T-helper 2 cell treated with Interferon-gamma antibody and Interleukin-4, amounts not matched to agents 5 μg/mL and 100 μg/mL, for 36 hours (primary cell): Measurements from ENCODE around the gene SBF2.

Experiments used
- DNase-seq: peaks from one replicate; pipeline ENCODE4 v3.0.0; 2021; ENCODE audit warnings: low spot score
- H3K27ac Mint-ChIP-seq: one replicate; pipeline ENCODE4 v1.8.0; 2021; ENCODE audit warnings: mild to moderate bottlenecking, mixed read lengths
- H3K27me3 Mint-ChIP-seq: one replicate; pipeline ENCODE4 v1.8.0; 2021; ENCODE audit warnings: low read depth, mixed read lengths
- H3K36me3 Mint-ChIP-seq: one replicate; pipeline ENCODE4 v1.8.0; 2021; ENCODE audit warnings: low read depth, mixed read lengths
- H3K4me1 Mint-ChIP-seq: one replicate; pipeline ENCODE4 v1.8.0; 2021; ENCODE audit warnings: low read depth, mixed read lengths
- H3K4me3 Mint-ChIP-seq: one replicate; pipeline ENCODE4 v1.8.0; 2022; ENCODE audit warnings: mild to moderate bottlenecking, moderate library complexity, mixed read lengths
- H3K9me3 Mint-ChIP-seq: one replicate; pipeline ENCODE4 v1.8.0; 2021; ENCODE audit warnings: mixed read lengths

SBF2 gene

GRCh38 chr11:10197091-10197490 lies 96.9 kb downstream of the SBF2 start:
- Mint-ChIP-seq H3K4me1 (no peaks in the 10 kb centered on the region), H3K27me3 (no peaks in the 10 kb centered on the region), H3K4me3 (no peak overlapping the region), H3K9me3 (no peaks in the 10 kb centered on the region), H3K36me3 (no peaks in the 10 kb centered on the region), H3K27ac (no peak overlapping the region)
- no peak for DNase-seq

GRCh38 chr11:10192036-10192435 lies 102.0 kb downstream of the SBF2 start:
- Mint-ChIP-seq H3K4me1 (no peaks in the 10 kb centered on the region), H3K36me3 (no peaks in the 10 kb centered on the region), H3K9me3 (no peaks in the 10 kb centered on the region), H3K27me3 (peaks cover 8% of the 10 kb centered on the region), H3K4me3 (no peak overlapping the region), H3K27ac (no peak overlapping the region)
- no peak for DNase-seq

DNA sequence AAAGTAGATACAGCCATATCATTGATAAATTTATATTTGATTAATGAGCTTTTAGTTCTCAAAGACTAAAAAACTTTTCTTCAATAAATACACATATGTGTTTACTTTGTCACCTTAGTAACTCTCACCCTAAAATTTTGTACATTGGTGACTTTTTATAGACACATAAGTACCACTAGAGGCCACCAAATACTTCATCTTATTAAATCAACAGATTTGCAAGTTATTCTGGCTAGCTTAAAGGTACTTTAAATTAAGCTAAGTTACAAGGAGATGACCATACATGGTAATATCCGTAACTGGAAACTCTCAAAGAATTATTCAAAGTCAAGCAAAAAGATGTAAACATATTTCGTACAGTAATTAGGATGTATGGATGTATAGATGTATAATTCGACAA lies 112.2 kb downstream of the SBF2 start:
- Mint-ChIP-seq H3K4me1 (no peaks in the 10 kb centered on the region), H3K27me3 (no peaks in the 10 kb centered on the region), H3K4me3 (no peak overlapping the region), H3K9me3 (no peaks in the 10 kb centered on the region), H3K36me3 (no peaks in the 10 kb centered on the region), H3K27ac (no peak overlapping the region)
- DNase-seq: no peak

DNA sequence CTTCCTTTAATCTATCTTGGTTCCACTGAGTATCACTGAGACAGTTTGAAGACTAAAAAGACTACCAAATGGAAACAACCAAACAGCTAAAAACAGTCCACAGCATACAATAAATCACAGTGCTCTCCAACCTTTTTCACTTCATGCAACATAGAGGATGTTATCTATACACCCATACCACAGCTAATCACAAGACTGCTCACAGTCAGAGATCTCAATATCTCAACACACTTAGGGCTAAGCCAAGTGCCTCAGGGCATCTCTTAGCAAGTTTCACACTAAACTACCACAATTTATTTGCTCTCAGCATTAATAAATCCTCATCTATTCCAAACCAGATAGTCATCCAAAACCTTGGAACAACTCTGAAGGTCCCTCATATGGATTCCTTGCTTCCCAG lies 129.4 kb downstream of the SBF2 start:
- Mint-ChIP-seq H3K4me1 (peaks cover 5% of the 10 kb centered on the region), H3K9me3 (no peaks in the 10 kb centered on the region), H3K27ac (no peak overlapping the region), H3K4me3 (no peak overlapping the region), H3K36me3 (no peaks in the 10 kb centered on the region), H3K27me3 (peaks cover 3% of the 10 kb centered on the region)
- no peak for DNase-seq

DNA sequence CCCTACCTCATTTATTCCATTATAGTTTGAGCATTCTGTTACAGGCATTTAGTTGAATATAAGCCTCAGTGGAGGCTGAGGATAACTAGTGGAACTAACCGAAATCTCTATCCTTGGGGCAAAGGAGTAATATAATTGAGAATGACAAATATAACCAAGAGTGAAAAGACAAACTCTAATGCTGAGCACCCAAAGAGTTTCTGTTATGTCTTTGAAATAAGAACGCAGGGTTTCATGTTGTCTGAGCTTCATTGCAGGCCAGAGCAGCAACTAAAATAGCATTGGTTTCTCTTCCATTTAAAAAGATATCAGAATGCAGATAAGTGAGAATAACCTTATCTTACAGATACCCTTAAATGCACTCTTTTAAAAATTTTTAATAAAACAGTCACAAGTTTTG lies 131.8 kb downstream of the SBF2 start:
- no peak overlapping the region for H3K27ac Mint-ChIP-seq
- peaks cover 3% of the 10 kb centered on the region for H3K27me3 Mint-ChIP-seq
- H3K36me3 Mint-ChIP-seq: no peaks in the 10 kb centered on the region
- peaks cover 13% of the 10 kb centered on the region for H3K9me3 Mint-ChIP-seq
- no peak for DNase-seq
- H3K4me1 Mint-ChIP-seq: no peaks in the 10 kb centered on the region
- no peak overlapping the region for H3K4me3 Mint-ChIP-seq

DNA sequence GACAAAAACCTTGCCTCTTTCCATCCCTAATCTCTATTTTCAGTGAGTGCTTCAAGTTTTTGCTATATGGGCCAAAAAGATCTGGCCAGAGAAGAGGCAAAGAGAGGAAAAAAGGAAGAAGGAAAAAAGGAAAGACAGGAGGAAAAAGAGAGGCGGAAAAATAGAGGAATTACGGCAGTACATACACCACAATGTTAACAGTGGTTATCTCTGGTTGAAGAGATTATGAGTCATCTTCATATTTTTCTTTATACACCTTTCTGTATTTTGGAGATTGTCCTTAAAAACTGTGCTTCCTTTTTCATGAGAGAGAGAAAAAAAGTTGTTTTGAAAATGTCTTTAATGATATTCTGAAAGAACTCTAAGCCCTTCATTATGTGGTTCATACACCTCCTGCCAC lies 133.7 kb downstream of the SBF2 start:
- Mint-ChIP-seq H3K36me3 (no peaks in the 10 kb centered on the region), H3K4me1 (no peaks in the 10 kb centered on the region), H3K27ac (no peak overlapping the region), H3K9me3 (peaks cover 19% of the 10 kb centered on the region), H3K4me3 (no peak overlapping the region), H3K27me3 (peaks cover 3% of the 10 kb centered on the region)
- DNase-seq: no peak

DNA sequence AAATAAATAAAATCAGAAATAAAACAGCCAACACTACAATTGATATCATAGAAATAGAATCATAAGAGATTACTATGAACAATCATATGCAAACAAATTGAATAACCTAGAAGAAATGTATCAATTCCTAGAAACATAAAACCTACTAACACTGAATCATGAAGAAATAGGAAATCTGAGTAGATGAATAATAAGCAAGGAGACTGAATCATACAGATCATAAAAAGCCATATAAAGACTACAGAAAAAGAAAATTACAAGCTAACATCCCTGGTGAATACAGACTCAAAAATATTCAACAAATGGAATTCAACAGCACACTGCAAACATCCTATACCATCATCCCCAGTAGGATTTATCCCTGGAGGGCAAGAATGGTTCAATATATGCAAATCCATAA lies 135.6 kb downstream of the SBF2 start:
- Mint-ChIP-seq H3K9me3 (peaks cover 19% of the 10 kb centered on the region), H3K36me3 (no peaks in the 10 kb centered on the region), H3K27ac (no peak overlapping the region), H3K4me3 (no peak overlapping the region), H3K4me1 (no peaks in the 10 kb centered on the region), H3K27me3 (peaks cover 2% of the 10 kb centered on the region)
- DNase-seq: no peak

DNA sequence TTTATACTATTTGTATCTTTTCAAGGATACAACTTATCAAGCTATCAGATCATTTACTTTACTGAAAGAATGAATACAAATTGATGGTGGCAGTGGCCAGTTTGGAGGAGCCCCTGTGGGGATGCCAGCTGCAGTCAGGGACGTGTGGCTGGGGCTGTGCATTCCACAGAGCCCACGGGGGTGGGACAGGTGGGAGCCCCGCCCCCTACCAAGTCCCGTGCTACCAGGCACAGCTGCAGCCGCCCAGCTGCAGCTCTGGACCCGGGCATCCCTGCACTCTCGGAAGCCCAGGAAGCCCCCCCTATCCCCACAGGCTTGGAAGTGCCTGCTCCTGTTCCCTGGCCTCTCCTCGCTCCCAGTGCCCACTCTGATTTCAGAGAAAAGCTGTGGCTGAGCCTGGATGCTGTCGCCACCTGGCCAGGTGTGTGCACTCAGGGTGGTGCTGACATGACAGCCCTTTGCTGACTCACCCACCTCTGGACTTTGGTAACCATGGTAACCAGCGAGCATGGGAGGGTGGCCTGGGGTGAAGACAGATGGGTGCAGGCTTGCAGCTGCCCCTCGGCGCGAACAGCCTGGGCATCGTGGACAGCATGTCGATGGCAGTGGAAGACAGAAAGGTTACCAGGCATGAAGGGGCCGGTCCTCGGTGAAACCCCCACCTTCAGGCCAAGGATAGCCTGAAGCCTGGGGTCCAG lies 138.1 kb downstream of the SBF2 start:
- no peaks in the 10 kb centered on the region for H3K4me1 Mint-ChIP-seq
- DNase-seq: no peak
- H3K4me3 Mint-ChIP-seq: no peak overlapping the region
- H3K9me3 Mint-ChIP-seq: peaks cover 19% of the 10 kb centered on the region
- no peak overlapping the region for H3K27ac Mint-ChIP-seq
- no peaks in the 10 kb centered on the region for H3K36me3 Mint-ChIP-seq
- peaks cover 2% of the 10 kb centered on the region for H3K27me3 Mint-ChIP-seq

GRCh38 chr11:10150800-10151199 lies 143.2 kb downstream of the SBF2 start:
- no peak overlapping the region for H3K4me3 Mint-ChIP-seq

GRCh38 chr11:10149553-10149952 lies 144.5 kb downstream of the SBF2 start:
- Mint-ChIP-seq H3K27me3 (peaks cover 2% of the 10 kb centered on the region), H3K9me3 (peaks cover 5% of the 10 kb centered on the region), H3K36me3 (no peaks in the 10 kb centered on the region), H3K27ac (no peak overlapping the region), H3K4me3 (no peak overlapping the region), H3K4me1 (no peaks in the 10 kb centered on the region)
- DNase-seq: no peak

More at GRCh38 chr11:10150800-10151199, 143.2 kb downstream of the SBF2 start:
- Mint-ChIP-seq H3K27ac (no peak overlapping the region), H3K4me1 (no peaks in the 10 kb centered on the region), H3K9me3 (peaks cover 5% of the 10 kb centered on the region), H3K36me3 (no peaks in the 10 kb centered on the region), H3K27me3 (peaks cover 2% of the 10 kb centered on the region)
- DNase-seq: no peak

DNA sequence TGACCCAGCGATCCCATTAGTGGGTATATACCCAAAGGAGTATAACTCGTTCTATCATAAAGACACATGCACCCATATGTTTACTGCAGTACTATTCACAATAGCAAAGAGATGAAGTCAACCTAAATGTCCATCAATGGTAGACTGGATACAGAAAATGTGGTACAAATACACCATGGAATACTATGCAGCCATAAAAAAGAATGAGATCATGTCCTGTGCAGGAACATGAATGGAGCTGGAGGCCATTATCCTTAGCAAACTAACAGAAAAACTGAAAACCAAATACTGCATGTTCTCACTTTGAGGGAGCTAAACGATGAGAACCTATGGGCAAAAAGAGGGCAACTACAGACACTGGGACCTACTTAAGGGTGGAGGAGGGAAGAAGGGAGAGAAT lies 146.8 kb downstream of the SBF2 start:
- Mint-ChIP-seq H3K36me3 (no peaks in the 10 kb centered on the region), H3K4me1 (no peaks in the 10 kb centered on the region), H3K27me3 (no peaks in the 10 kb centered on the region), H3K4me3 (no peak overlapping the region), H3K9me3 (peaks cover 5% of the 10 kb centered on the region), H3K27ac (no peak overlapping the region)
- no peak for DNase-seq

GRCh38 chr11:10144954-10145353 lies 149.1 kb downstream of the SBF2 start:
- H3K36me3 Mint-ChIP-seq: no peaks in the 10 kb centered on the region
- no peak for DNase-seq
- no peak overlapping the region for H3K4me3 Mint-ChIP-seq
- H3K4me1 Mint-ChIP-seq: no peaks in the 10 kb centered on the region
- H3K27ac Mint-ChIP-seq: no peak overlapping the region
- H3K9me3 Mint-ChIP-seq: peaks cover 5% of the 10 kb centered on the region
- H3K27me3 Mint-ChIP-seq: no peaks in the 10 kb centered on the region

DNA sequence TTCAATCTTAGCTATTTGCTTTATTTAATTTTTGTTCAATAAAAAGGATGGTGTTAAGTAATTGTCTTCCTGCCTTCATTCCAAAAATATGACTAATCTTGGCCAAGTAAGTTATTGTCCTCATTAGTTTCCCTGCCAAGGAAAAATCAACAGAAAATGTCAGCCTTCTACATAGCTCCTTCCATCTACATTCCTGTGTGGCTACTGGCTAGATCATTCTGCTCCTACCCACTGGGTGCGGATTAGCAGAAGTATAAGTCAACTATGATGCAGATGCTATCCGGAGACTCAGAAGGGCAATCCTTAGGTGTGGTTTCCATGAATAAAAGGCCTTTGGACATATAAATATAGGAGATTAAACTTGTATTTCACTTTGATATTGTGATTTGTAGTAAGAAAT lies 154.4 kb downstream of the SBF2 start:
- Mint-ChIP-seq H3K27ac (no peak overlapping the region), H3K27me3 (no peaks in the 10 kb centered on the region), H3K36me3 (peaks cover 3% of the 10 kb centered on the region), H3K9me3 (peaks cover 7% of the 10 kb centered on the region), H3K4me3 (no peak overlapping the region), H3K4me1 (no peaks in the 10 kb centered on the region)
- no peak for DNase-seq

DNA sequence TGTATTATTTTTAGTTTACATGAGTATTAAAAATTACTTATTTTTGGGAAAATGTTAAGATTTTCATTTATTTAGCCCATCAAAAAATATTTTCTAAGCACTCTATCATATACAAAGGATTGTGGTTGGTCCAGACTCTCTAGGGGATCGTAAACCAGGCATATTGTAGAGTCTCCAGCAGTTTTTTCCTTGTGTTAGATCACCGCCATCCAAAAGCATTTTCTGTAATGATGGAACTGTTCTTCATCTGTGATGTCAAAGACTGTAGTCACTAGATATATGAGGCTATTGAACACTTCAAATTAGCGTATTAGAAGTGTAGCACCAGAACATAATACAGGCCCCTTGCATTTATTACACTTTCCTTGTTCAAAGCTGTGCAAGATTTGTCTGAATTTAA lies 154.9 kb downstream of the SBF2 start:
- Mint-ChIP-seq H3K27ac (no peak overlapping the region), H3K27me3 (no peaks in the 10 kb centered on the region), H3K36me3 (peaks cover 3% of the 10 kb centered on the region), H3K4me1 (no peaks in the 10 kb centered on the region), H3K9me3 (peaks cover 7% of the 10 kb centered on the region), H3K4me3 (no peak overlapping the region)
- no peak for DNase-seq

DNA sequence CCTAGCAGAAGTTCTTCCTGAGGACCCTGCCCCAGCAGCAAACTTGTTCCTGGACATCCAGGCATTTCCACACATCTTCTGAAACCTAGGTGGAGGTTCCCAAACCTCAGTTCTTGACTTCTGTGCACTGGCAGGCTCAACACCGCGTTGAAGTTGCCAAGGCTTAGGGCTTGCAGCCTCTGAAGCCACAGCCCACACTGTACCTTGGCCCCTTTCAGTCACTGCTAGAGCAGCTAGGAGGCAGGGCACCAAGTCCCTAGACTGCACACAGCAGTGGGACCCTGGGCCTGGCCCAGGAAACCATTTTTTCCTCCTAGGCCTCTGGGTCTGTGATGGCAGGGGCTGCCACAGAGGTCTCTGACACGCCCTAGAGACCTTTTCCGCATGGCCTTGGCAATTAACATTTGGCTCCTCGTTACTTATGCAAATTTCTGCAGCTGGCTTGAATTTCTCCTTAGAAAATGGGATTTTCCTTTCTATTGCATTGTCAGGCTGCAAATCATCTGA lies 159.0 kb downstream of the SBF2 start:
- Mint-ChIP-seq H3K4me3 (no peak overlapping the region), H3K27ac (no peak overlapping the region), H3K4me1 (no peaks in the 10 kb centered on the region), H3K36me3 (peaks cover 3% of the 10 kb centered on the region), H3K27me3 (no peaks in the 10 kb centered on the region), H3K9me3 (peaks cover 7% of the 10 kb centered on the region)
- DNase-seq: no peak
